Stimulated activated naive CD4-positive, alpha-beta T cell (primary cell): Measurements from ENCODE around the gene ACOXL.

Source experiments
- DNase-seq, 6 experiments: peaks; one replicate each; lab custom pipeline; 2025; lab: John Stamatoyannopoulos, UW

ACOXL gene

GRCh38 chr2:110828330-110828729 is 96.0 kb downstream of the ACOXL start:
- DNase-seq: no peak

GRCh38 chr2:110829413-110830146 is 97.2 kb downstream of the ACOXL start:
- no peak for DNase-seq

DNA sequence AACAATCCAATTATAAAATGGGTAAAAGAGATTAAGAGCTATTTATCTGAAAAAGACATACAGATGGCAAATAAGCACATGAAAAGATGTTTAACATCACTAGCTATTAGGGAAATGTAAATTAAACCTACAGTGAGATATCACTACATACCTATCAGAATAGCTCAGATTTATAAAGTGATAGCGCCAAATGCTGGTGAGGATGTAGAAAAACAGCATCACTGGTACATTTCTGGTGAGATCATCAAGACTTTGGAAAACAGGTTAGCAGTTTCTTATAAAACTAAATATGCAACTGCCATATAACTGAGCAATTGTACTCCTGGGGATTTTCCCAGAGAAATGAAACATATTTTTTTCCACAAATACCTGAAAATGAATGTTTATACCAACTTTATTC is 100.4 kb downstream of the ACOXL start:
- no peak for DNase-seq

- no peak for DNase-seq
Observed at GRCh38 chr2:110834134-110834827, 101.9 kb downstream of the ACOXL start.

- DNase-seq: no peak
Observed at GRCh38 chr2:110836671-110837070, 104.3 kb downstream of the ACOXL start.

GRCh38 chr2:110837446-110838409 is 105.4 kb downstream of the ACOXL start:
- DNase-seq: no peak

DNA sequence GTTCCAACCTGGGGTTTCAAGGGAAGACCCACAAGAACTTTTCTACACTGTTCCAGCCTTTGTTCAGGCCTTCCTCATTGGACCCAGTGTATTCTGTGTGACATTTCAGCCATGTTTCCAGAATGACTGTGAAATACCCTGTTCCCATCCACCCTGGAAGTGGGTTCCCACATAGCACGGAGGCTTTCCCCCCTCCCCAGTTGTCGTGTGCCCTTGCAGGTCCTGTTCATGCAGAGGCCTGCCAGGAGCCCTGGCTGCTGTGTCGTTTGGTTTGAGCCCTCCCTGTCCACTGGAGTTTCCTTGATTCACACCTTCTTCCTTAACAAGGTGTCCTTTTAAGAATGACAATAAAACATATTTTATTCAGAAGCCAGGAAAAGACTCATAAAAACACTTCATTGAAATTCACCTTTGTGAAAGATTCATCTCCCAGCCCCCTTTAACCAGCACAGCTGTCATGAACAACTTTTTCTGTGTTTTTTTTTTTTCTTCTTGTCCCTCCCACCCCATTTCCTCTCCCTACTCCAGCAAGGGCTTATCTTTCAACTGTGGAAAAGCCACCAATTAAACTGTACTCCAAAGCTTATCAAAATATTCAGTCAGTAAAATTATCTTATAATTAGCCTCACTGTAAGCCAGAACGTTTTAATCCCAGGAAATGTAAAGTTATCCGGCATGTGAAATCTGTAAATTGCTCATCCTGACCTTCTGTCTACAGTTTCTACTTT is 106.4 kb downstream of the ACOXL start:
- no peak for DNase-seq

DNA sequence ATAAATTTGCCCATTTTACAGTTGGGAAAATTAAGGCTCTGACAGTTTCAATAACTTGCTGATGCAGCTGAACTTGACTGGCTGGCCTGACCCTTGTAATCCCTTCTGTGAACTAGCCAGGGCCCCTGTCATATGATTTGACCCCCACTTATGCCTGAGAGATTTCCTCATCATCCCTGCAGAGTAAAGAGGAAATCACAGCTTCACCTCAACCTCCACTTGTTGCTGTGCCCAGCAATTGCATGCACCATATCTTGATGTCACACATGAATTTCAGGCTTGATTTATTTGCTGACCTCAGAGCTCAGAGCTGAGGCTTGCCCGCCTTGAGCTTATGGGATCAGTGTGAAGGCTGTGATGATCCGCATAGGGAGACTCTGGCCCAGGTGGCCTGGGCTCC is 108.1 kb downstream of the ACOXL start:
- no peak for DNase-seq

DNA sequence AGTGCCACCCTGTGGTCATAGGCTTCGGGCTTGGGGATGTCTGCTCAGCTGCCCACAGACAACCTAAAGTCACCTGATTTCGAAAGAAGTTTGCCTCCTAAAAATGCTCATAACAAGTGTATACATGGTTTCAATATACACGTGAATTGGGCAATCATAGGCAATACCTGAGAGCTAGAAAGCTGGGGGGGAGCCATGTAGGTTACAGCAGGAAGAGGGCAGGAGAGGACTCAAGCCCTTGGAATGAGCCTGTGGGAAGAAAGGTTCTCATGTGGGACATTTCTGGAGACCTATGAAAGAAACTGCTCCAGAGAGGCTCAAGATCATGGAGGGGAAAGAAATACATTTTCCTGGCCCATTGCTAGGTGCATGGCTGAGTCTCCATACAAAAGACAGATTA is 109.7 kb downstream of the ACOXL start:
- DNase-seq: no peak

- no peak for DNase-seq
Observed at GRCh38 chr2:110843496-110843895, 111.1 kb downstream of the ACOXL start.

DNA sequence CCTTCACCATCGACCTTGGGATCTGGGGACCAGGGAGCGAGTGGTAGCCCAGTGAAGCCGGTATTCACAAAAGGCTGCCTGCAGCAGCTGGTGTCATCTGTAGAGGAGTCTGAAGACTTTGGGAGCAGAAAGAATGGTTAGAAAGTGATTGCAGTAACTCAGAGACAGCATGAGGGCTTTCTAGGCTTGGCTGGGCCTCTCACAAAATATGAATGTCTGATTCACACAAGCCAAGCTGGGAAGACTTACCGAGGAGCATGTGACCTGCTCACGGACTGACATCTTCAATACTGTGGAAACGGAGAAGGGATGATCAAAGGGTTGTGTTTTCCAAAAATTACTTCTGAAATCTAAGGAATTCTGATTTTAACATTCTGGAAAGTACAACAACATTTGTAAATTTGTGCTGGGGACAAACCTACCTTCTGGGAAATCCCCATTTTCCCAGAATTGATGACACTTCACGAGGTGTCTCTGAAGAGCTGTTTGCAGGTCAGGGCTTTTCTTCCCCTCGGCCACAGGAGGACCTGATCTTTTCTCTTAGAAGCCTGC is 111.7 kb downstream of the ACOXL start:
- no peak for DNase-seq

- no peak for DNase-seq
Observed at GRCh38 chr2:110847651-110848050, 115.3 kb downstream of the ACOXL start.

- no peak for DNase-seq
Observed at GRCh38 chr2:110848071-110848470, 115.7 kb downstream of the ACOXL start.

DNA sequence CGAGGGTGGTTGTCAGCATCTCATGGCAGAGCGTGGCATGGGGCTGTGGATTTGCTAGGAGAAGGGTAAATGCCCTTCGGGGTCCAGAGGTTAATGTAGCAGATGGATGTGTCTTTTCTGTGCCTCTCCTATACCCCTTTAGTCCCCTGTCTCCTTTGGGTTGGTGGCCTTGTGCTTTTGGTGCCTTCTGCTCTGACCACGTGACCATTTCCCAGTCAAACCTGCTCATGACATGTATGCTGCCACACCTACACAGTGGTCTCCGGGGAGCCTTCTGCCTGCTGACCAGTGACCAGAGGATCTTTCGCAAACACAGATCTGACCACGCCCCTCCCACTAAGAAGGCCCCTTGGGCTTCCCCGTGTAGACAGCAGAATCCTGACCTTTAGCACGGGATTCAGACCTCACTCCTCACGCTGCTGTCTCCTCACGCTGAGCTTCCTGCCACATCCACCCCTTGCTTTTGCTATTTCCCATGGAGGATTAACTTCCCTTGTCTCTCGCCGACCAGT is 116.2 kb downstream of the ACOXL start:
- no peak for DNase-seq

DNA sequence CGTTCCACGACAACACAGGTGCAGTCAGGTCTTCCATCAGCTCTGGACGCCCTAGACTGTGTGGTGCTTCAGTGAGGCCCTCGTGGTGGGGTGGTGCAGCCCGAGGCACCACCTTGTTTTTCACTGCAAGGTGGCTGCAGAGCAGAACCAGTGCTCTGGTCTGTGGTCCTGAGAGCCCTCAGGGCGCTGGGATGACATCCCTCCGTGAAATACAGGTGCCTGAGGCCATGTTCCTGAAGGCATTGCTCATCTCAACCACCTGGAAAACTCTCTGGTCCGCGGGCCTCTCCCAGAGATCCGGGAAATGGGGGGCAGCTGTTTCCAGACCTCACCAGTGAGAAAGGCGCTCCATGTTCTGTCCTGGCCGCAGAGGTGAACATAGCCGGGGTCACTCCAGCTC is 119.2 kb downstream of the ACOXL start:
- DNase-seq: no peak

DNA sequence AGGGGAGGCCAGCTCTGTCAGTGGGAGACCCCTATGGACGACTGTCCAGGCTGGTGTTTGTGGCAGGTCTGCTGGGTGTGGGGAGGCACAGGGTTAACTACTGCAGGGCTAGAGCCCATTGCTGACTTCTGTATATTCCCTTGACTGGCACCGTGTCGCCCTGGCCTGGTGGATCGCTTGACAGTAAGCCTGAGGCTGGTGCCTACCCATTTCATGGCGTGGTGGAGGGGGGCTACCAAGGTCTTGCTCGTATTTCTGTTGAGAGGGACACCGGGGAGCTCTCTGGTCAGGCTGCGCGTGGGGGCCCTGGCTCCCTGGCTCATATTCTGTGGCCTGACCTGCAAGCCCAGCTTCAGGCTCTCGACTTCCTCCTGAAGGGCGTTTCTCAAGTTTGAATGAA is 119.7 kb downstream of the ACOXL start:
- no peak for DNase-seq

- peak in 2 of 6 experiments; percentile 24 to 29 for DNase-seq
Observed at GRCh38 chr2:110852541-110853263, 120.3 kb downstream of the ACOXL start.

DNA sequence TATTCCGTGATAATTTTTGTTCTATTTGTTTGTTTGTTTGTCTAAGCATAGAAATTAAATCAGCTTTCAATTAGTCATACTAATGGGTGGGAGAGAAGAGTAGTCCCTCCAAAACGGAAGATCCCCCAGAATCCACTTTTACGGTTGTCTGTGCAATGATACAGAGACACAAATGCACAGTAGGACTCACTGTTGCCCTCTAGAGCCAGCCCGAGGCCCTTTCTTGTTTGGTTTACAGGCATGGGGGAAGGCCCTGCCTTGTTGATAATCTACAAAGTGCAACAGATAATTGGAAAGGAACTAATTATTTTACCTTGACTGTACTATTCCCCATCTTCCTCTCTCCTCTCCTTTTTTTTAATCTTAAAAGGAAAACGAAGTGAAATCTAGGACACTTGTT is 121.1 kb downstream of the ACOXL start:
- peak in 3 of 6 experiments; percentile 7 to 27 (median 21) for DNase-seq

DNA sequence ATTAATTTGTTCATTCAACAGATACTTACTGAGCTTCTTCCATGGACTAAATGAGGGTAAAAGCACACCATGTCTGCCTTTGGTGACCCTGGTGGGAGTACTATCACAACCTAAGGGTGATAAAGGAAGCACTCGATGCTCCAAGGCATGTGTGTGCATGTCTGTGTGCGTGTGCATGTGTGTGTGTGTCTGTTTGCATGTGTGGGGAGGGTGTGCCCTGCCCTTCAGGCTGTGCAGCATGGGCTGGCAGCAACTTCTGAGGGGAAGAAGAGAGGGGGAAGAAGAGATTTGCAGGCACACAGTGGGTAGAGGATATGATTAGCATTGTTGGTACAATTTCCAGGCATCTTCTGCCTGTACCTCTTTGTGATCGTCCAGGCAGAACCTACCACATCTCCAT is 121.6 kb downstream of the ACOXL start:
- DNase-seq: no peak

DNA sequence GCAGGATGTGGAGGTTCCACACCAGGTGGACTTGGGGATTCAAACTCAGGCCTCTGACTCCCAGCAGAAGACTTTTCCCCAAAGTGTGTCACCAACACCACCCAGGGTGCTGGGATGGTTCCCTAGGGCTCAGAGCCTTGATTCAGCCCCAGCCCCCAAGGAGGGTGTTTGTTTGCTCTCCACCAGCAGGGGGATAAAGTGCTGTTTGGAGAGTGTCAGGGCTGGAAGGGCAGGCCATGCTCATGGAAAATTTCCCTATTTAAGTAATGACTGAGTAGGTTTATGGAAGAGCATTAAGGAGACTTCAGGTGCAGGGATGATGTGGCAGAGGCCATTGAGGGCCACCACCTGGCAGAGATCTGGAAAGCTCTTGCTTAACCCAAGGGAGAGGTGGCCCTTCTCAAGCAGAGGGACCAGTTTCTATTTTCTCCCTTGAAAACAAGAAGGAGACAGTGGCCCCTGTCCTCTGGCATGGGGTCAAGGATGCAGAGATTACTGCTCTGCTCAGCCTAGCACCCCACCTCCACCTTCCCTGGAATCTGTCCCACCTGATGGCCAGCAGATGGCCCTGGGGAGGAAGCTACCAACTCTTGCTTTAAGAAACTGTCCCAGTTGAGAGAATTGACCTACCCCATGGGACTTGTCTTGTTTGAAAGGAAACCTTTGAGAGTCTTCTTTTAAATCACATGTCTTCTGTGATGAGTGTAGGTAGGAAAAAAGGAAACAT is 122.1 kb downstream of the ACOXL start:
- DNase-seq: no peak
